Thoracic aorta (tissue), 2 donors: ENCODE results near the gene DSG3. TPM values are rescaled to one million over a fixed set of nuclear protein-coding genes. Genes with fewer than 3 reads are reported as not detected.

Experiments
- ATAC-seq: fragments of 150-250 bp; one replicate; pipeline ENCODE4 v1.8.0; 2017; ENCODE audit warnings: low read depth; ENCODE audit not compliant: insufficient number of reproducible peaks, low FRiP score
- DNase-seq: peaks from one replicate; pipeline ENCODE4 v3.0.0-alpha.2; 2020; ENCODE audit warnings: low spot score
- H3K27ac ChIP-seq, 2 donors: fragments of 200-600 bp; sonication (generic); 1 replicate in 1 of 2; 2 replicates in 1 of 2; pipeline ENCODE4 v1.5.1; 2016; ENCODE audit warnings: mild to moderate bottlenecking in 2 of 2, moderate library complexity in 2 of 2
- H3K27me3 ChIP-seq: fragments of 200-600 bp; sonication (generic); replicated peaks from 2 replicates; pipeline ENCODE4 v1.6.0; 2016; ENCODE audit warnings: mild to moderate bottlenecking; ENCODE audit not compliant: insufficient read depth
- H3K36me3 ChIP-seq: fragments of 200-600 bp; sonication (generic); one replicate; pipeline ENCODE4 v1.5.1; 2016
- H3K4me1 ChIP-seq, 2 donors: fragments of 200-600 bp; sonication (generic); 1 replicate in 1 of 2; 2 replicates in 1 of 2; pipeline versions ENCODE4 v1.5.1 to v1.6.0; 2016; ENCODE audit warnings: low read depth in 2 of 2, mild to moderate bottlenecking in 1 of 2; ENCODE audit not compliant: control insufficient read depth in 1 of 2
- H3K4me3 ChIP-seq: fragments of 200-600 bp; sonication (generic); 2 replicates; pipeline ENCODE4 v1.5.1; 2016; ENCODE audit warnings: mild to moderate bottlenecking
- H3K9me3 ChIP-seq: fragments of 200-600 bp; sonication (generic); 2 replicates; pipeline ENCODE4 v1.5.1; 2016
- total RNA-seq, 2 donors: library from RNA; depleted of rRNA; stranded (reverse); fragments of >200 nt; gene quantifications; one replicate each; pipeline versions ENCODE4 v1.1.0 to v1.2.3, GENCODE V29; 2016
- TF ChIP-seq, protein P1 (sequence below): fragments of 200-600 bp; sonication (generic); IDR thresholded peaks from one replicate; pipeline ENCODE4 v1.5.1; 2019; ENCODE audit warnings: antibody characterized with exemption

The DSG3 gene
- total RNA-seq, 2 donors from 2014 or later, result 0.27 TPM; not detected in 1

DNA sequence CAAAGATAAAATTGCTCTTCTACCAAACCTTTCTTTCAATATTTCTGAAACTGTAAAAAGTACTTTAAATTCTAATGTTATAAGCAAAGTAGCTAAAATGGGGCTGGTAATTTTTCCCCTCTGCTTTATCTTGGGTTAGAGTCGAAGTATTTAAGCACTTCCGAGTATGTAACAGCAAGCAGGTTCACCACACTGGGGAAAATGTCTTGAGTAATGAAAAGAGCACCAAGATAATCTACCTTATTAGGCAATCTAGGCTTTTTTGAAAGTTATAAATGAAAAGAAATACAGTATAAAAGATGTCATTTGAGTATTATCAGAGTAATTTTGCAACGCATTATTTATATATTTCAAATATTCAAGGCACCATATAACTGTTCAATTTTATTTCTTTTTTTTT, 687 bp upstream of the DSG3 start:
- DNase-seq, result no peak

GRCh38 chr18:31450409-31450808, 2.9 kb downstream of the DSG3 start:
- TF ChIP-seq, protein P1, sequence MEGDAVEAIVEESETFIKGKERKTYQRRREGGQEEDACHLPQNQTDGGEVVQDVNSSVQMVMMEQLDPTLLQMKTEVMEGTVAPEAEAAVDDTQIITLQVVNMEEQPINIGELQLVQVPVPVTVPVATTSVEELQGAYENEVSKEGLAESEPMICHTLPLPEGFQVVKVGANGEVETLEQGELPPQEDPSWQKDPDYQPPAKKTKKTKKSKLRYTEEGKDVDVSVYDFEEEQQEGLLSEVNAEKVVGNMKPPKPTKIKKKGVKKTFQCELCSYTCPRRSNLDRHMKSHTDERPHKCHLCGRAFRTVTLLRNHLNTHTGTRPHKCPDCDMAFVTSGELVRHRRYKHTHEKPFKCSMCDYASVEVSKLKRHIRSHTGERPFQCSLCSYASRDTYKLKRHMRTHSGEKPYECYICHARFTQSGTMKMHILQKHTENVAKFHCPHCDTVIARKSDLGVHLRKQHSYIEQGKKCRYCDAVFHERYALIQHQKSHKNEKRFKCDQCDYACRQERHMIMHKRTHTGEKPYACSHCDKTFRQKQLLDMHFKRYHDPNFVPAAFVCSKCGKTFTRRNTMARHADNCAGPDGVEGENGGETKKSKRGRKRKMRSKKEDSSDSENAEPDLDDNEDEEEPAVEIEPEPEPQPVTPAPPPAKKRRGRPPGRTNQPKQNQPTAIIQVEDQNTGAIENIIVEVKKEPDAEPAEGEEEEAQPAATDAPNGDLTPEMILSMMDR, result no peak
- no peak overlapping the region for H3K27ac ChIP-seq
- H3K27me3 ChIP-seq, result no peaks in the 10 kb centered on the region
- H3K9me3 ChIP-seq, result no peaks in the 10 kb centered on the region
- ATAC-seq (no peak), DNase-seq (no peak)
- H3K4me1 ChIP-seq, result no peaks in the 10 kb centered on the region
- H3K4me3 ChIP-seq, result no peak overlapping the region
- no peaks in the 10 kb centered on the region for H3K36me3 ChIP-seq

More for the DNA sequence above, 687 bp upstream of the DSG3 start:
- no peak for ATAC-seq
- Histone ChIP-seq H3K4me3 (no peak overlapping the region), H3K27me3 (no peaks in the 10 kb centered on the region), H3K4me1 (no peaks in the 10 kb centered on the region), H3K36me3 (no peaks in the 10 kb centered on the region), H3K27ac (no peak overlapping the region), H3K9me3 (no peaks in the 10 kb centered on the region)
- TF ChIP-seq, protein P1, result no peak

- Histone ChIP-seq H3K9me3 (no peaks in the 10 kb centered on the region), H3K27ac (no peak overlapping the region), H3K27me3 (no peaks in the 10 kb centered on the region), H3K4me3 (no peak overlapping the region), H3K36me3 (no peaks in the 10 kb centered on the region), H3K4me1 (no peaks in the 10 kb centered on the region)
- DNase-seq (no peak), ATAC-seq (no peak)
- TF ChIP-seq, protein P1, result no peak
These were observed 4.1 kb downstream of the DSG3 start for GRCh38 chr18:31451625-31452024.

DNA sequence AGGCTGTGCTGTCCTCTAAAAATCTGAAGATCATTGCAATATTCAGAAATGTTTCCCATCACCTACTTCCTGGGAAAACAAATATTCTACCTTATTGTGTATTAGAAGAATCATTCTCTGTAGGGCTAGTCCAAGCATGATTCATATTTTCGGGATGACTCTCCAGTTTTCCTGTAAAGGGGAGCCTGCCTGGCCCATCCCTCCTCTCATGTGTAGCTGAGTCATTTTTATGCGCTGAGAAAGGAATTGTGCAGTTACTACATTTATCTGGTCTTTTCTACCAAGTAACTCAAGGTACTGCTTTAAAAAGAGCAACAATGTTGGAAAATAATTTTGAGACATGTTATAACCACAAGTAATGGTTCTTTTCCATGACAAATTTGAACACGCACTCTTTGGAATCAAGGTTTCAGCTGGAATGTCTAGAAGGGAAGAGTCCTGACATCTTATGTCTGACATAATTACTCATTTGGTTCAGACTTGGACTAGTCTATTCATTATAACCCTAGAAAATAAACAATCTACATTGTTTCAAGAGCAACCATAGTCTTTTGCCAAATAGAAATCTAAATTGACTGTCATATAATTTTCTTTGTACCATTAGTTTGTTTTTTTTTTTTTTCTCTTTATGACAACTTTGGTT, 6.6 kb downstream of the DSG3 start:
- DNase-seq (no peak), ATAC-seq (no peak)
- Histone ChIP-seq H3K36me3 (no peaks in the 10 kb centered on the region), H3K27ac (no peak overlapping the region), H3K9me3 (no peaks in the 10 kb centered on the region), H3K4me1 (no peaks in the 10 kb centered on the region), H3K4me3 (no peak overlapping the region), H3K27me3 (no peaks in the 10 kb centered on the region)
- TF ChIP-seq, protein P1, result no peak

- Histone ChIP-seq H3K9me3 (no peaks in the 10 kb centered on the region), H3K27me3 (no peaks in the 10 kb centered on the region), H3K27ac (no peak overlapping the region), H3K4me3 (no peak overlapping the region), H3K36me3 (no peaks in the 10 kb centered on the region), H3K4me1 (no peaks in the 10 kb centered on the region)
- TF ChIP-seq, protein P1, result no peak
- ATAC-seq (no peak), DNase-seq (no peak)
These were observed 22.1 kb downstream of the DSG3 start for GRCh38 chr18:31469629-31470028.
